ENCODE measurements around the gene OPTC.

DNA sequence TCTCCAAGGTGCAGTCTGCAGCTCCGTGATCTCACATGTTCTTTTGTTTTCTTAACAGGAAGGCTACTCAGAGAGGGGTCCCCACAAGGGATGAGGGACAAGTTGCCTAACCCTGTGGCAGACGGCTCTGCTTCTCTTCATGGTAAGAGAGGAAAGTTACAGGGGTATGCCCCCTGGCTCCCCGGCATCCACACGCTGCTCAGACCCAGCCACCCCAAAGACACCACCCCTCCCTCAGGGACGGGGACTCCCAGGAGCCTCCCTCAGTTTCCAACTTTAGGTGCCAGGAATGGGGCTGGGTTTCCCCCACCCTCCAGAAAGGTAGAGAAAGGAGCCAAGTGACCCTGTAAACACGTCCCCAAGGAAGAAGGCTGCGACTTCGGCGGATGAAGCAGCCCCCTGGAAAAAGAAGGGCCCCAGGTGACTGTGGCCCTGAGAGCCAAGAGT is 19.7 kb downstream of the OPTC start:
- TF ChIP-seq, protein P1, sequence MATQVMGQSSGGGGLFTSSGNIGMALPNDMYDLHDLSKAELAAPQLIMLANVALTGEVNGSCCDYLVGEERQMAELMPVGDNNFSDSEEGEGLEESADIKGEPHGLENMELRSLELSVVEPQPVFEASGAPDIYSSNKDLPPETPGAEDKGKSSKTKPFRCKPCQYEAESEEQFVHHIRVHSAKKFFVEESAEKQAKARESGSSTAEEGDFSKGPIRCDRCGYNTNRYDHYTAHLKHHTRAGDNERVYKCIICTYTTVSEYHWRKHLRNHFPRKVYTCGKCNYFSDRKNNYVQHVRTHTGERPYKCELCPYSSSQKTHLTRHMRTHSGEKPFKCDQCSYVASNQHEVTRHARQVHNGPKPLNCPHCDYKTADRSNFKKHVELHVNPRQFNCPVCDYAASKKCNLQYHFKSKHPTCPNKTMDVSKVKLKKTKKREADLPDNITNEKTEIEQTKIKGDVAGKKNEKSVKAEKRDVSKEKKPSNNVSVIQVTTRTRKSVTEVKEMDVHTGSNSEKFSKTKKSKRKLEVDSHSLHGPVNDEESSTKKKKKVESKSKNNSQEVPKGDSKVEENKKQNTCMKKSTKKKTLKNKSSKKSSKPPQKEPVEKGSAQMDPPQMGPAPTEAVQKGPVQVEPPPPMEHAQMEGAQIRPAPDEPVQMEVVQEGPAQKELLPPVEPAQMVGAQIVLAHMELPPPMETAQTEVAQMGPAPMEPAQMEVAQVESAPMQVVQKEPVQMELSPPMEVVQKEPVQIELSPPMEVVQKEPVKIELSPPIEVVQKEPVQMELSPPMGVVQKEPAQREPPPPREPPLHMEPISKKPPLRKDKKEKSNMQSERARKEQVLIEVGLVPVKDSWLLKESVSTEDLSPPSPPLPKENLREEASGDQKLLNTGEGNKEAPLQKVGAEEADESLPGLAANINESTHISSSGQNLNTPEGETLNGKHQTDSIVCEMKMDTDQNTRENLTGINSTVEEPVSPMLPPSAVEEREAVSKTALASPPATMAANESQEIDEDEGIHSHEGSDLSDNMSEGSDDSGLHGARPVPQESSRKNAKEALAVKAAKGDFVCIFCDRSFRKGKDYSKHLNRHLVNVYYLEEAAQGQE (IDR thresholded peaks at IDR 0.05; ENCODE audit: borderline replicate concordance): no peak
- TF ChIP-seq, protein P1 (CRISPR knock-in tag; IDR thresholded peaks at IDR 0.05; ENCODE audit: low read depth): no peak
- TF ChIP-seq CREM (IDR thresholded peaks at IDR 0.05; ENCODE audit: low read depth) (no peak), ILK (tag; IDR thresholded peaks at IDR 0.05; ENCODE audit: borderline replicate concordance, low read depth) (no peak), SP1 (CRISPR knock-in tag; IDR thresholded peaks at IDR 0.05) (no peak), ZSCAN29 (IDR thresholded peaks at IDR 0.05) (no peak)
- TF ChIP-seq, protein P2, sequence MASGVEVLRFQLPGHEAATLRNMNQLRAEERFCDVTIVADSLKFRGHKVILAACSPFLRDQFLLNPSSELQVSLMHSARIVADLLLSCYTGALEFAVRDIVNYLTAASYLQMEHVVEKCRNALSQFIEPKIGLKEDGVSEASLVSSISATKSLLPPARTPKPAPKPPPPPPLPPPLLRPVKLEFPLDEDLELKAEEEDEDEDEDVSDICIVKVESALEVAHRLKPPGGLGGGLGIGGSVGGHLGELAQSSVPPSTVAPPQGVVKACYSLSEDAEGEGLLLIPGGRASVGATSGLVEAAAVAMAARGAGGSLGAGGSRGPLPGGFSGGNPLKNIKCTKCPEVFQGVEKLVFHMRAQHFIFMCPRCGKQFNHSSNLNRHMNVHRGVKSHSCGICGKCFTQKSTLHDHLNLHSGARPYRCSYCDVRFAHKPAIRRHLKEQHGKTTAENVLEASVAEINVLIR (CRISPR knock-in tag; IDR thresholded peaks at IDR 0.05): no peak

All from K562 (cell line).